Transverse colon (tissue), 4 donors: ENCODE results near the gene KCND2.

Experiments used
- POLR2AphosphoS5 ChIP-seq, 3 donors: sonication (generic); formaldehyde crosslinking; IDR thresholded peaks; one replicate each; pipeline ENCODE4 v1.6.1; 2016; ENCODE audit warnings: antibody characterized with exemption in 3 of 3
- TF ChIP-seq, protein P1 (sequence below), 5 experiments: fragments of 200-600 bp in 3 of 5; fragments of 450-650 bp in 2 of 5; sonication (generic) in 3 of 5; IDR thresholded peaks; 1 replicate in 2 of 5; 2 replicates in 3 of 5; pipeline ENCODE4 v1.5.1; 2016 to 2017; ENCODE audit warnings: antibody characterized with exemption in 5 of 5, inconsistent platforms in 3 of 5, mild to moderate bottlenecking in 2 of 5, moderate library complexity in 1 of 5

GRCh38 chr7:120431016-120431415, 158.0 kb downstream of the KCND2 start:
- no peak for TF ChIP-seq POLR2AphosphoS5 (IDR thresholded peaks at IDR 0.05)
- TF ChIP-seq, protein P1, sequence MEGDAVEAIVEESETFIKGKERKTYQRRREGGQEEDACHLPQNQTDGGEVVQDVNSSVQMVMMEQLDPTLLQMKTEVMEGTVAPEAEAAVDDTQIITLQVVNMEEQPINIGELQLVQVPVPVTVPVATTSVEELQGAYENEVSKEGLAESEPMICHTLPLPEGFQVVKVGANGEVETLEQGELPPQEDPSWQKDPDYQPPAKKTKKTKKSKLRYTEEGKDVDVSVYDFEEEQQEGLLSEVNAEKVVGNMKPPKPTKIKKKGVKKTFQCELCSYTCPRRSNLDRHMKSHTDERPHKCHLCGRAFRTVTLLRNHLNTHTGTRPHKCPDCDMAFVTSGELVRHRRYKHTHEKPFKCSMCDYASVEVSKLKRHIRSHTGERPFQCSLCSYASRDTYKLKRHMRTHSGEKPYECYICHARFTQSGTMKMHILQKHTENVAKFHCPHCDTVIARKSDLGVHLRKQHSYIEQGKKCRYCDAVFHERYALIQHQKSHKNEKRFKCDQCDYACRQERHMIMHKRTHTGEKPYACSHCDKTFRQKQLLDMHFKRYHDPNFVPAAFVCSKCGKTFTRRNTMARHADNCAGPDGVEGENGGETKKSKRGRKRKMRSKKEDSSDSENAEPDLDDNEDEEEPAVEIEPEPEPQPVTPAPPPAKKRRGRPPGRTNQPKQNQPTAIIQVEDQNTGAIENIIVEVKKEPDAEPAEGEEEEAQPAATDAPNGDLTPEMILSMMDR (IDR thresholded peaks at IDR 0.05), result no peak
